BLaER1 (cell line): ENCODE measurements around the gene PCOLCE2.

Experiments used
- H3K27ac ChIP-seq: shearing (Covaris generic); formaldehyde crosslinking; 2 replicates; pipeline ENCODE4 v1.8.1; 2022
- H3K27me3 ChIP-seq: shearing (Covaris generic); formaldehyde crosslinking; 2 replicates; pipeline ENCODE4 v1.8.1; 2022
- H3K36me3 ChIP-seq: shearing (Covaris generic); formaldehyde crosslinking; 2 replicates; pipeline ENCODE4 v1.8.1; 2022
- H3K4me1 ChIP-seq: shearing (Covaris generic); formaldehyde crosslinking; 2 replicates; pipeline ENCODE4 v1.8.1; 2022
- H3K4me2 ChIP-seq: shearing (Covaris generic); formaldehyde crosslinking; 2 replicates; pipeline ENCODE4 v1.8.1; 2022
- H3K4me3 ChIP-seq: shearing (Covaris generic); formaldehyde crosslinking; 2 replicates; pipeline ENCODE4 v1.8.1; 2022
- H3K9ac ChIP-seq: shearing (Covaris generic); formaldehyde crosslinking; 2 replicates; pipeline ENCODE4 v1.8.1; 2022
- H3K9me3 ChIP-seq: shearing (Covaris generic); formaldehyde crosslinking; 2 replicates; pipeline ENCODE4 v1.8.1; 2022
- H4K20me1 ChIP-seq: shearing (Covaris generic); formaldehyde crosslinking; 2 replicates; pipeline ENCODE4 v1.8.1; 2022
- Cebpa-rat ChIP-seq: shearing (Covaris generic); IDR thresholded peaks from 2 replicates; pipeline ENCODE4 v1.8.1; 2022

The PCOLCE2 gene

DNA sequence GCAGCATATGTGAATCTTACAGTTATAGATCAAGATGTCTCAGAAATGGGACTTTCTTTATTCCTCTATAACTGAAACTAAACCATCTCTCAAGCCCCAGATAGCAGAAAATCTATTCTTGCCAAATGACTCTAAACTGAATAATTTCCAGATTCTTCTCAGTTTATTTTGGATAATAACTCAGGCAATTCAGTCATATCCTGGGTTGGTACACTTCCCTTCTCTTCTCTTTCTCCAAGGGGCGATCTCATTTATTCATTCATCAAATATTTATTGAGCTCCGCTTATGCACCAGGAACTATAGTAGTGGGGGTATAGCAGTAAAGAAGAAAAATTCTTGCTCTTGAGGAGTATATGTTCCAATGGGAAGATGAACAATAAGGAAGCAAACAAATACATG is 13.5 kb upstream of the PCOLCE2 start:
- no peak overlapping the region for H3K4me3 ChIP-seq
- no peaks in the 10 kb centered on the region for H3K36me3 ChIP-seq
- no peaks in the 10 kb centered on the region for H3K27me3 ChIP-seq
- H3K9ac ChIP-seq: no peak overlapping the region
- H3K9me3 ChIP-seq: no peaks in the 10 kb centered on the region
- no peaks in the 10 kb centered on the region for H4K20me1 ChIP-seq
- no peaks in the 10 kb centered on the region for H3K4me1 ChIP-seq
- H3K27ac ChIP-seq: no peak overlapping the region
- H3K4me2 ChIP-seq: no peak overlapping the region
- TF ChIP-seq Cebpa-rat: no peak

DNA sequence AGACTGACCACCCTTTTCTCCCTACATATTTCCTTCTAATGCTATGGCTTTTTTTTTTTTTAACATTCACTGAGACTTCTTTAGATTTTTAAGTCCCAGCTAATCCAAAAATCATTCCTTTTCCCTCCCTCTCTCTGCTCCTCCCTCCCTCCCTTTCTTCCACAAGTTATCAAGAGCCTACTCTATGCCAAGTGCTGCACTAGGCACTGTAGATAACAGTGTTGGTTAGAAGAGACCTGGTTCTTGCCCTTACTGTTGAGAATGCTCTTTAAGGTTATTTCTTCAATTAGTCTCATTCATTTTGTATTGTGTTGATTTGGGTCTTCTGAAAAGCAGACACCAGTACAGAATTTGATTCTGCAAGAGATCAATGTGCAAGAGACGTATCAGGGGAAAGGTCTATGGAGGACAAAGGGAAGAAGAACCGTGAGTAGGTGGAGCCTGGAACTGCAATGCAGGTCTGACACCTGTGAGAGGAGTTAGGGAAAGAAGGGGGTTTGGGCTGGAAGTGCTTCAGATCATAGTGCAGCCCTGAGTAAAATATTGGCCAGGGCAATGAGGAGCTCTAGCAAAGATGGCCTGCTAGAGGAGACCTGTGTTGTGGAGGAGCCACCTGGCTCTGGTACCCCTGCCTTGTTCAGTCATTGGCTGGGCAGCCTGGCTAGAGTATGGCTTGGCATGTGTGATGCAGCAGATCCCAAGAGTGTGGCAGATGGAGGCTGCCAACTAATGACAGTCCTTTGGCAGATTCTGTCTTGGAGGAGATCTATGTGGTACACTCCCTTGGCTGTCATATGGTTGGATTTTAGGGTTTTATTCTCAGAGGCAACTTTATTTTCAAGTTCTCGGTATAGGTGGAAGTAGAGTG is 9.7 kb upstream of the PCOLCE2 start:
- TF ChIP-seq Cebpa-rat: no peak

DNA sequence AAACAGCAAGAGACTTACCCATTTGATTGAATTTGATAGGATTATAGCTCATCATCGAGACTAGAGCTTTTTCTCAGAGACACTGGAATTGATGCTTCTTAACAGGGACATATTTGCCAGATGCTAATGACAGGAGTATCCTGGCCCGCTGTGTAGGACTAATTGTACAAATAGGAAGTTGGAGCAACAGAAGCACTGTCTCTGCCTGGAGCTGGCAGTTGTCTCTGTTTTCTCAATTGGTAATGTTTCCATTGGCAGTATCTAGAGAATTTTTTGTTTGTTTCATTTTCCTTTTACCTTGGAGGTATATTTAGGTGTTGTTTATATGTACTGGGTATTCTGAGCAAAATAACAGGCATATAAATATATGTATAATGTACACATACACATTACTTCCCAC is 8.9 kb upstream of the PCOLCE2 start:
- H3K9ac ChIP-seq: no peak overlapping the region
- no peaks in the 10 kb centered on the region for H3K9me3 ChIP-seq
- H3K4me3 ChIP-seq: no peak overlapping the region
- no peaks in the 10 kb centered on the region for H3K27me3 ChIP-seq
- TF ChIP-seq Cebpa-rat: no peak
- no peaks in the 10 kb centered on the region for H3K36me3 ChIP-seq
- no peaks in the 10 kb centered on the region for H4K20me1 ChIP-seq
- no peak overlapping the region for H3K27ac ChIP-seq
- no peak overlapping the region for H3K4me2 ChIP-seq
- no peaks in the 10 kb centered on the region for H3K4me1 ChIP-seq

More for the DNA sequence above, 9.7 kb upstream of the PCOLCE2 start:
- Histone ChIP-seq H3K36me3 (no peaks in the 10 kb centered on the region), H3K4me2 (no peak overlapping the region), H3K9me3 (no peaks in the 10 kb centered on the region), H3K4me3 (no peak overlapping the region), H3K9ac (no peak overlapping the region), H3K27ac (no peak overlapping the region), H3K27me3 (no peaks in the 10 kb centered on the region), H3K4me1 (no peaks in the 10 kb centered on the region), H4K20me1 (no peaks in the 10 kb centered on the region)

DNA sequence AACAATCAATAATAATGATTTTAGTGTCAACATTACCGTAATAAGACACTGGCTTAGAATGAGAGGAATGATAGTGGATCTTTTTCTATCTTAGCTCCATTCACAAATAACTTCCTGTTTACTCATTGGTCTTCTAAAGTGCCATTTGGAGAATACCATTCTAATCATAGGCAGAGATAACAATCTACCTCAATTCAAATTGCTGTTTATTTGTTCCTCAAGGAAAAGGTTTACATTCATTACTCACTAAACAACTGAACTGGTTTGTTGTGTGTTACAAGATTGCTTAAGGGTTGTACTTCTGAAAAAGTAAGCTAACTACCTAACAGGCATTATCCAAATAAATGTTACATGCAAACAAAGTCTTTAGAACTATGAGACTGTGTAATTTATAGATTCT is 8.1 kb upstream of the PCOLCE2 start:
- H3K4me3 ChIP-seq: no peak overlapping the region
- H3K9ac ChIP-seq: no peak overlapping the region
- no peaks in the 10 kb centered on the region for H3K27me3 ChIP-seq
- no peak for TF ChIP-seq Cebpa-rat
- H3K27ac ChIP-seq: no peak overlapping the region
- no peaks in the 10 kb centered on the region for H3K36me3 ChIP-seq
- no peaks in the 10 kb centered on the region for H3K9me3 ChIP-seq
- H3K4me1 ChIP-seq: no peaks in the 10 kb centered on the region
- H3K4me2 ChIP-seq: no peak overlapping the region
- no peaks in the 10 kb centered on the region for H4K20me1 ChIP-seq

DNA sequence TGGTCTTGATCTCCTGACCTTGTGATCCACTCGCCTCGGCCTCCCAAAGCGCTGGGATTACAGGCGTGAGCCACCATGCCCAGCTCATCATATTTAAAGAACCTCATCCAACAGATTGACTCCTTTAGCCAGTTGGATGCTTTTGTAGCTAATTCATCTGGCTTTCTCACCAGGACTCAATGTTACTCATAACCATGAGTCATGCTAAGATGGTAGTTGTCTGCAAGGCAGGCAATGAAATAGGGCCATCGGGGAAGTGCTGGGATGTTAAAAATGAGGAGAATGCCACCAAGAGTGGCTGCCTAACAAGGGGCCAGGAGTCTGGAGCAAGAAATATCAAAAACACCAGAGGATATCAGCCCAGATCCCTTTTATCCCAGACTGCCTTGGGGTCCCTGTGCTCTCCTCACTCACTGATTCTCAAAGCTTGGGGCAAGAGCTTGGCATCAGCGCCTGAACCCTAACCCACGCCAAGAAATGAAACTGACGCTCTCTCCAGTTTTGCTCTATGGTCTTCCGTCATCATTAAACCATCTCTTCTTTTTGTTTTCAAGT is 7.4 kb upstream of the PCOLCE2 start:
- no peak overlapping the region for H3K9ac ChIP-seq
- no peak for TF ChIP-seq Cebpa-rat
- no peak overlapping the region for H3K4me2 ChIP-seq
- no peaks in the 10 kb centered on the region for H3K9me3 ChIP-seq
- H3K4me3 ChIP-seq: no peak overlapping the region
- H4K20me1 ChIP-seq: no peaks in the 10 kb centered on the region
- no peaks in the 10 kb centered on the region for H3K4me1 ChIP-seq
- no peaks in the 10 kb centered on the region for H3K36me3 ChIP-seq
- no peak overlapping the region for H3K27ac ChIP-seq
- no peaks in the 10 kb centered on the region for H3K27me3 ChIP-seq

DNA sequence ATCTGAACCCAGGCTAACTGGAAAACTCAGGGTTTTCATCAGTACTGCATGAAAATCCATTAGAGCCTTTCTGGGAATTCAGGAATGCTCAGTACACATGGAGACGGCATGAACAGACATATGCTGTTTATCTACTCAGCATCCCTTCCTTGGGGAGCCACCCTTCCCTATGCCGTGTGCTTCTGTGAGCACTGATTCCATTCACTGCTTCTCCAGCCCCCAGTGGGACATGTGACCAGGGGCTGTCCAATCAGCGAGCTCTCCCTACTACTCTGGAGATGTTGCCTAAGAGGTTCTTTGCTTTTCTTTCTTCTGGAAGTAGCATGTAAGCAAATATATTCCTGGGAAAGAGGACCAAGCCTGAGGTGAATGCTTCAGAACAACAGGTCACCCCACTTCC is 5.6 kb upstream of the PCOLCE2 start:
- Histone ChIP-seq H3K9me3 (peaks cover 8% of the 10 kb centered on the region), H3K4me1 (no peaks in the 10 kb centered on the region), H3K36me3 (no peaks in the 10 kb centered on the region), H3K4me3 (no peak overlapping the region), H3K27me3 (peaks cover 8% of the 10 kb centered on the region; the same call in 1 of the 2 replicates), H3K4me2 (no peak overlapping the region), H4K20me1 (no peaks in the 10 kb centered on the region), H3K9ac (no peak overlapping the region), H3K27ac (no peak overlapping the region)
- TF ChIP-seq Cebpa-rat: no peak

DNA sequence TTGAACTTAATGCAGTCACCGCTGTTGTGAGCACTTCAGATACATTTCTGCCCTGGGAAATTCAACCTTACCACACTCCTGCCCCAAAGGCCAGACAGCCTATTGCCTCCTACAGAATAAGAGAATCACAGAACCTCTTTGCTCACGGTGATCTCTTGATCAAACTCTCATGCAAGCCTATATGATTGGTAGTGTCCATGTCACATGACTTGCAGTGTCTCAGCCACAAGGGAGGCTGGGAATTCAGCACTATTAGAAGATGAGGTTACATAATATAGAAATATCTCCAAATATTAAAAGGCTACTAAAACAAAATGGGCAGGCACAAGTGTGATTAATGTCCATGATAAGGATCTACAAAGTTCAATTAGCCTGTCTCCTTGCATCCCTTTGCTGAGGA is 3.8 kb upstream of the PCOLCE2 start:
- Histone ChIP-seq H4K20me1 (no peaks in the 10 kb centered on the region), H3K9me3 (peaks cover 24% of the 10 kb centered on the region), H3K9ac (no peak overlapping the region), H3K4me2 (no peak overlapping the region), H3K4me1 (no peaks in the 10 kb centered on the region), H3K27me3 (peaks cover 23% of the 10 kb centered on the region), H3K4me3 (no peak overlapping the region), H3K36me3 (no peaks in the 10 kb centered on the region), H3K27ac (no peak overlapping the region)
- no peak for TF ChIP-seq Cebpa-rat

DNA sequence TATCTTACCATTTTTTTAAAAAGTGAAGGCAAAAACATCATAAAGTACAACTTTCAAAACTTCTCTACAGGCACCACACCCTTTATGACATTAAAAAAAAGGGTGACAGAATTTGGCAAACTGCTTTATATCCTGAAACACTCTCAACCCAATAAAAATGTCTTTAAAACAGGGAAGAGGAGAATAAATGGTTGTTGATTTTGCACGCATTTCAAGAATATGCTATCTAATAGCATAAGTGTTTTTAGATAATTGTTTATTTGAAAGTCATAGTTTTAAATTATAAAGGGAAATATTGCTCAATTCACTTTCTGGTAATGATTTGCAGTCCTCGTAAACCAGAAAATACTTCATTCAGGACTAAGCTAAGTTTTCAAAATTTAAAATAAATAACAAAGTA is 1.7 kb upstream of the PCOLCE2 start:
- Histone ChIP-seq H3K27ac (no peak overlapping the region), H3K36me3 (no peaks in the 10 kb centered on the region), H3K9ac (no peak overlapping the region), H3K27me3 (peaks cover 23% of the 10 kb centered on the region), H3K9me3 (peaks cover 24% of the 10 kb centered on the region), H4K20me1 (no peaks in the 10 kb centered on the region), H3K4me2 (no peak overlapping the region), H3K4me3 (no peak overlapping the region), H3K4me1 (no peaks in the 10 kb centered on the region)
- TF ChIP-seq Cebpa-rat: no peak

DNA sequence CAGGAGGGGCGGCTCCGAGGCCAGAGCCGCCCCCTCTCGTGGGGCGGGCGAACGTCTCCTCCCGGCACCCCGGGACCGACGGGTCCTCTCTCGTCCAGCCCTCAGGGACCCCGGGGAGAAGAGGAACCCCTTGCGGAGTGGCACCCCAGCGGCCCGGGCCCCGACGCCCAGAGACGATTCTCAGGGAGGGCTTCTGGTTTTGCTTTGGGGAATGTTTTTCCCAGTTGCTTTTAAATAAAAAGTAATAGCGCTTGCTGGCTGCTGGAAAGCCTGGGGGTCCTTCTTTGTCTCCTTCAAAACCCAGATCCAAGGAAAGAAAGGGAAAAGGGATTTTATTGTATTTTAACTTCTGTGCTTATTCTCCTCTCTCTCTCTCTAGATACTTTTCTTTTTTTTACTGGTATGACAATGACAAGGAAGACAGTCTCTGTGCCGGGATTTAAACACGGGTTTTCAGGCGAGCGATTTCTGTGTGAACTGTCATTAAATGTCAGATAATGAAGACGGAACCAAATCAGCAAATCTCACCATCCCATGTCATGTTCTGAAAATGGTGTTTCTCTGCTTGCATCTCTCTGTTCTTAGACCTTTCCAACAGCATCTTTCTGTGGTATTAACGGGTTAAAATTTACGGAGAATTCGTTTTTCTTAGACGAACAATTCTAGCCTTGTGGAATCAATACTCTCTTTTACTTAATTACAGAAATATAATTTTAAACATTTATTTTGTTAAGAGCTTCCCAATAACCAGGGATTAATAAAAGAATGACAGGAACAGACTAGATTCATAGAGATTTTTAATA is 530 bp upstream of the PCOLCE2 start:
- no peak overlapping the region for H3K4me2 ChIP-seq
- H4K20me1 ChIP-seq: no peaks in the 10 kb centered on the region
- peaks cover 24% of the 10 kb centered on the region for H3K9me3 ChIP-seq
- no peak overlapping the region for H3K4me3 ChIP-seq
- H3K27me3 ChIP-seq: peaks cover 23% of the 10 kb centered on the region
- H3K36me3 ChIP-seq: no peaks in the 10 kb centered on the region
- no peak overlapping the region for H3K27ac ChIP-seq
- H3K9ac ChIP-seq: no peak overlapping the region
- TF ChIP-seq Cebpa-rat: no peak
- no peaks in the 10 kb centered on the region for H3K4me1 ChIP-seq

DNA sequence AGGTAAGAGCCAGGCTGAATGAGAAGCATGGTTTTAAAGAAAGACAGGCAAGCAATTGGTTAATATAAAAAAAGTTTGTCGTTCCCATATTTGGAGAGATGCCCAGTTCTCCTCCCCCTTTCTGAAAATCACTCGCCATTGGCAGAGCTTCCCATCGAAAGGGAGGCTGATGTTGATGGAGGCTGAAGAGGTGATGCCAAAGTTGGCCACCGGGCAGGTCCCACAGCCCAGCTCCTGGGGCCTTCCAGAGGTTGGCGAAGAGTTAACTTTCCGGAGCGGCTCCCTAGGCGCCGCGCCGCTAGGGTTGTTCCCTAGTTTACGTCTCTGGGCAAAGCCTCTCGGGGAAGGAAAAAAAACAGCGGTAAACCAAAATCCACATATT is 793 bp downstream of the PCOLCE2 start:
- H3K4me3 ChIP-seq: no peak overlapping the region
- no peaks in the 10 kb centered on the region for H4K20me1 ChIP-seq
- H3K36me3 ChIP-seq: no peaks in the 10 kb centered on the region
- H3K9me3 ChIP-seq: peaks cover 24% of the 10 kb centered on the region
- no peak for TF ChIP-seq Cebpa-rat
- H3K27ac ChIP-seq: no peak overlapping the region
- H3K4me2 ChIP-seq: no peak overlapping the region
- no peak overlapping the region for H3K9ac ChIP-seq
- H3K27me3 ChIP-seq: peaks cover 23% of the 10 kb centered on the region
- no peaks in the 10 kb centered on the region for H3K4me1 ChIP-seq
